ENCODE results near the gene PIBF1.

- no peak for TF ChIP-seq EZH2 (IDR thresholded peaks at IDR 0.05; ENCODE audit: borderline replicate concordance, control insufficient read depth, low read depth, low read length)
- no peak for TF ChIP-seq RBBP5 (conservative IDR thresholded peaks at IDR 0.05)
- TF ChIP-seq CTCF (IDR thresholded peaks at IDR 0.05 in 2 of 3, conservative IDR thresholded peaks at IDR 0.05 in 1 of 3; ENCODE audit: control insufficient read depth in 2 of 3, extremely low read depth in 1 of 3, insufficient read depth in 1 of 3, low read depth in 3 of 3, low read length in 3 of 3): no peak
- TF ChIP-seq REST (IDR thresholded peaks at IDR 0.05; ENCODE audit: low read depth, low read length): no peak
- no peak for TF ChIP-seq HDAC2 (IDR thresholded peaks at IDR 0.05)
- no peak for TF ChIP-seq IRF3 (IDR thresholded peaks at IDR 0.05)
- no peak for TF ChIP-seq JUNB (IDR thresholded peaks at IDR 0.05)
Observed at GRCh38 chr13:73063166-73063565, 281.2 kb downstream of the PIBF1 start.

Data from GM12878 (cell line).